Measurements from ENCODE around the gene DUSP1.

Gene DUSP1

GRCh38 chr5:172739375-172739774 lies 31.6 kb downstream of the DUSP1 start:
- no peak for DNase-seq

GRCh38 chr5:172736508-172737135 lies 34.4 kb downstream of the DUSP1 start:
- DNase-seq: no peak

GRCh38 chr5:172735141-172735831 lies 35.7 kb downstream of the DUSP1 start:
- no peak for DNase-seq

GRCh38 chr5:172733974-172734346 lies 37.0 kb downstream of the DUSP1 start:
- DNase-seq: no peak

DNA sequence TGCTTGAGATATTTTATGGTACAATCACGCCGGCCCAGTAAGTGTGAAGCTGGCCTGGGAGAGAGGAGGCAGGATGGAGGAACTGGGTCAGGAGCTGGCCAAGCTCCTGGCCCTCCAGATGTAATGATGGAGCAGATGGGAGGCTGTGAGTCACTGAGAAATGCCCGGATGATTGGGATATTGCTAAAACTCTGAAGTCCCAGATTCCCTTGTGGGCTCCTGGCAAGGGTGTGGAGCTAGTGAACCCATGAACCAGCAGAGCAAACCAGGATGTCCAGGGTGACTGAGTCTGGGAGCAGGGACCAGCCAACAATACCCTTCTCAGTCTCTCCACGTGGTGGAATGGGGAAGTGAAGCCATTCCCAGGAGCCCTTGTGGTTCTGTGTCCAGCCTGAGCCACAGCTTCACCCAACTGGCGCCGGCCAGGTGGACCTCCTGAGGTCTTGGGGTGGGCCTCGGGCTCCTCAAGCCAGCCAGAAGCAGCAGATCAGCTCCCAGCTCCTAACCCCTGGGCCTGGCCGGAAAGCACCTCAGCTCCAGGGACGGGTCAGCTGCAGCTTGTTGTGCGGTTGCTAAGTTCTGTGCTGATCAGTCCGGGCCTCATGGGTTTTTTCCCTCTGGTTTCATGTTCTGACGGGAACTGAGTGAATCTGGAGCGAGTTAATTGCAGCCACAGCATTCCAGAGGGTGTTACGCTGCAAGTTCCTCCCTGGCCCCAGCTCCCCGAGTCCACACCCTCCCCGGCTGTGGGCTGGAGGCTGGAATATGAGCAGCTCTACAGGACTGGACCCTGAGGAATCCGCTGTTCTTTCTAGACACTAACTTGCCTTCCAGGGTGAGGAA lies 37.6 kb downstream of the DUSP1 start:
- no peak for DNase-seq

- no peak for DNase-seq
These were observed 38.7 kb downstream of the DUSP1 start for GRCh38 chr5:172732201-172732865.

DNA sequence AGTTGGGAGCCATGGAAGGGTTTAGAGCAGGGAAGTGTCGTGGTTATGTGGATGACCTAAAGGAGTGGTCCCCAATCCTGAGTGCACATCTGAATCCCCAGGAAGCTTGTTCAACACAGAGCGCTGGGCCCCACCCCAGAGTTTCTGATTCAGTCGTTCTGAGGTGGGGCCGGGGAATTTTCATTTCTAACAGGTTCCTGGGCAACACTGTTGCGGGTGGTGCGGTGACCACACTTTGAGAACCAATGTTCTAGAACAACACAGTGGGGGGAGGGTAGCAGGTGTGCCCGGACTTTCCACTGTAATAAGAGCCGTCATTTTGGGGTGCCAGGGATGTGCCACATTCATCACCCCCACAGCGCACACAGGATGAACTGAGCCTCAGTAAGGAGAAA lies 39.3 kb downstream of the DUSP1 start:
- DNase-seq: no peak

DNA sequence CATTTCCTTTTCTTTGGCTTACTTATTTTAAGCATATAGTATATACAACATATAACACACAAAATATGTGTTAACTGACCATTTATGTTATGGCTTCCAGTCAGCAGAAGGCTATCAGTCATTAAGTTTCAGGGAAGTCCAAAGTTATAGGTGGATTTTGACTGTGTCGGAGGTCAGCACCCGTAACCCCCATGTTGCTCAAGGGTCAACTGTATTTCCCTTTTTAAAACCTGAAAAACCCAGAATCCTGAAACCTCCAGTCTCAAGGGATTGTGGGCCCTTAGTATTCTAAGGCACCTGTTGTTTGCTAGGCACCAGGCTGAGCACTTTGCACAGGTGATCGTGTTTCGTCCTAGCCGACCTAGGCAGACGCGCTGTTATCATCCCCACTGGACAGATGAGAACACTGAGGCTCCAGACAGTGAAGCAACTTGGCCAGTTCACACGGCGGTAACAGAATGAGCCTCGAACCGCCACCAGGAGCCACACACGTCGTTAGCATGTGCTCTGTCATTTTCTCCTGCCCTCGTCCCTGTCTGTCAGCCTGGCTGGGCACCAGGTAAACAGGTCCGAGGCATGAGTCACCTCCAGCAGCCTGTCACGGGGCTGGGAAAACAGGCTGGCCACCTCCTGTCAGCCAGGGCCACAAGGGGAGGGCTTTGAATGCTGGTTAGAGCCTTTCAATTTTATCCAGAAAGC lies 39.9 kb downstream of the DUSP1 start:
- DNase-seq: no peak

DNA sequence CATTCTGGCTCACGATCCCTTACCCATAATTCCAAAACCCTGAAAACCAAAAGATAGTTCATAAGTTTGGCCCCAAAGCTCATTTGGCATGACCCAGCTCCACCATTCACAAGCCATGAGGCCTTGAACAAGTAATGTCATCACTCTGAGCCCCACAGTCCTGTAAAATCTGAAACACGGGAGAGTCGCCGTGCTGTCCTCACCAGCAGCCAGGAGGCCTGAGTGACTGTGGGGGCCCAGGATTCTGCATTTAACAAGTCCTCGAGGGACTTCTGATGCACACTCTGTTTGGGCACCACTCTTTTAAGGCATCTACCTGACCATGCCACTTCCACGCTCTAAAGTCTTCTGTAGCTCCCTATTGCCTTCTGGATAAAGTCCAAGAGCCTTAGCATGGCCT lies 40.8 kb downstream of the DUSP1 start:
- no peak for DNase-seq

DNA sequence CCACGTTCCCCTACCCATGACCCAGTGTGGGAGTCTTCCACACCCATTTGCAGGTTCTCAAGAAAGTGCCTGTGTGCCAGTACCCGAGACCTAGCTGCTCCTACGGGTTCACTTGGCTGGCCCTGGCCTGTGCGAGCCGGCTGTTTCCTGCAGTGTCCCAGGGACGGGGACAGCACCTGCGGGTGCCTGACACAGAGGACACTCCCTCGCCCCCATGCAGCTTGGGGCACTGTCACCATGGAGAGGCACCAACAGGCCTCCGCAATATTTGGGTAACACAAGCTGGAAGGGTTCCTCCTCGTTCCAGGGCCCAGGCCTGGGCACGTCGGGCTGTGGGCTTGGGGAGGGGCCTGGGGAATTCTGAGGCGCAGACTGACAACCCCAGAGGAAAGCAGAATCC lies 41.4 kb downstream of the DUSP1 start:
- DNase-seq: no peak

- no peak for DNase-seq
These were observed 42.3 kb downstream of the DUSP1 start for GRCh38 chr5:172728481-172729241.

GRCh38 chr5:172727551-172727950 lies 43.4 kb downstream of the DUSP1 start:
- DNase-seq: no peak

- DNase-seq: no peak
These were observed 44.0 kb downstream of the DUSP1 start for GRCh38 chr5:172726966-172727365.

DNA sequence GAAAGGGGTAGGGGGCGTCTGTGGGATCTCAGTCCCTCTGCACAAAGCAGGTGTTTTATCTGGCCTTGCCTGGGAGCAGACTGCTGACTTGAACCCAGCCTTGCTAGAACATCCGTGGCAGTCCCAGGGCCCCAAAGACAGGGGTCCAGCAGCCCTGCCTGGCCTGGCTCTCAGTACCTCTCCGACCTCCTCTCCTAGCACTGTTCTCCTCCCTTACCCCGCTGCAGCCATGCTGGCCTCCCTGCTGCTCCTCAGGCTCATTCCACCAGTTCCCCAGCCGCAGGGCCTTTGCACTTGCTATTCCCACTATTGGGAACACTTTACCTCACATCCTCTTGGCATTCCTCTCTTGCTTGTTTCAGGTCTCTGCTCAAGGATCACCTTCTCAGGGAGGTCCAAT lies 45.2 kb downstream of the DUSP1 start:
- DNase-seq: no peak

DNA sequence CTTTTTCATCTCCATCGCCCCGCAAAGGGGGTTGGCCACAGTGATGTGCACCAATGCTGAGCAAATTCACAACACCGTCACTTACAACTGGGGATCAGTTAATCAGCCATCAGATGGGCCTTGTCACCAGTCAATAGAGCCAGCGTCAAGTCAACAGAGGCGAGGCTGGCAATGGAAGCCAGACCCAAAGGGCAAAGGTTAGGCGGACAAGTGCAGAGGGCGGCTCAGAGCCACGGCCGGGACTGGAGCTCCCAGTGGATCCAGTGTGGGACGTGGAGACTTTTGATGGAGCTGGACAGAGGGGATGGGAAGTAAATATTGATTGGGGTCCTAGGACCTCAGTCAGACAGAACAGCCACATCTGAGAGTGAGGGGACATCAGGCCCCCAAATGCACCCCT lies 45.7 kb downstream of the DUSP1 start:
- no peak for DNase-seq

DNA sequence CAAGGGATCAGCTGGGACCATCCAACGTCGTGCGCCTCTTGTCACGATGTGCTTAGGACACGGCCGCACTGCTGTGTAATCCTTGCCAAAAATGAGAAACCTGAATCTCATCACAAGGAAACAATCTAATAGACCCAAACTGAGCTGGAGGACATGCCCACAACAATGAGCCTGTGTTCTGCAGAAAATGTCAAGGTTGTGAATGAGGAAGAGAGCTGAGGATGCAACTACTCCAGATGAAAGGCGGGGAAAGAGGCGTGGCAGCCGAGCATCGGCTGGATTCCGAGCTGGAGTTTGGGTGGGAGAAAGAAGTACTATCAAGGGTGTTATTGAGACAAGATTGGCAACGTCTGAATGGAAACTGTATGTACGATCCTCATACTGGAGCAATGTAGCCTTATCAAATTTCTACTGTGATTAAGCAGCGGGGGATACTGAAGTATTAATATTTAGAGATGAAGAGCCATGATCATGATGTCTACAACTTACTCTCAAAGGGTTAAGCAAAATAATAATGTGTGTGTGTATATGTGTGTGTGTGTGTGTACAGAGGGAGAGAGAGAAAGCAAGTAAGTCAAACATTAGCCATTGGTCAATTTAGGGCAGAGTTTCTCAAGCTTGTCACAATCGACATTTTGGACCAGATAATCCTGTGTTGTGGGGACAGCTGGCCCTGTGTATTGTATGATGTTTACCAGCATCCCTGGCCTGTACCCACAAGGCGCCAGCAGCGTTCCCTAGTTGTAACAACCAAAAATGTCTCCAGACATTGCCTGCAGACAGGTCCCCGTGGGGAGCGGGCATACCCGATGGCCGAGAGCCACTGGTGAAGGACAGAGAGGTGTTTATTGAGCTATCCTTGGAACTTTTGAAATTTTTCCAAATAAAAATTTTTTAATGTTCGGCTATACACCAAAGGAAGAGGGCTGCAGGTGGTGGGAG lies 46.5 kb downstream of the DUSP1 start:
- DNase-seq: no peak

DNA sequence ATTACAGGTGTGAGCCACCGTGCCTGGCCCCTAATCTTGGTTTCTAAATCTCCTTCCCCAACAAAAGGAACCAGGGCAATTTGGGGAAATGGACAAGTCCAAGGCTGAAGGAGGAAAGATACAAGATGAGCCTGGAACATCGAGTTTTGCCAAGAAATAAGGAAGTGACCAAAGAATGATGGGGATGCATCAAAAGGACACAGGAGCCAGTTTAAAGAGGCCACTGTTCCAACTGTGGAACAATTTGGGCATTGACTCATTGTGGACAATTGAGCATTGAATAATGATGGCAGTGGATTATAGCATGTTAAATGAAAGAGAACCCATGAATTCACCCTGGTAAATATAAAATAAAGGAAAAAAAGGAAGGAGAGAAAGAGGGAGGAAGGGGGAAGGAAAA lies 47.5 kb downstream of the DUSP1 start:
- DNase-seq: no peak

- peak; percentile 18 for DNase-seq
These were observed 48.6 kb downstream of the DUSP1 start for GRCh38 chr5:172722327-172722815.

- no peak for DNase-seq
These were observed 49.3 kb downstream of the DUSP1 start for GRCh38 chr5:172721455-172722326.

- DNase-seq: no peak
These were observed 50.3 kb downstream of the DUSP1 start for GRCh38 chr5:172720655-172721054.

Data from stimulated activated naive CD4-positive, alpha-beta T cell treated with Interleukin-2 at 50 U/mL for 16 hours (primary cell).